CD4-positive, alpha-beta T cell (primary cell): ENCODE results near the gene TTLL8. TPM values are rescaled to one million over a fixed set of nuclear protein-coding genes. Genes with fewer than 3 reads are reported as not detected.

Experiments used
- ATAC-seq: fragments of 200-7000 bp; cut with Tn5 transposase; one replicate; pipeline ENCODE4 v1.10.0; 2022; ENCODE audit warnings: mild to moderate bottlenecking; ENCODE audit not compliant: poor library complexity
- CTCF ChIA-PET: fragments of 350-600 bp; sonication (Branson Sonifier 250); formaldehyde crosslinking; loops from one replicate; lab custom pipeline; 2021; ENCODE audit warnings: antibody characterized with exemption, inconsistent platforms; lab: Charles Lee
- POLR2A ChIA-PET: fragments of 350-600 bp; sonication (Branson Sonifier 250); formaldehyde crosslinking; loops from one replicate; lab custom pipeline; 2021; ENCODE audit warnings: antibody characterized with exemption, inconsistent platforms; lab: Charles Lee
- DNase-seq, 14 experiments: peaks; one replicate each; pipeline ENCODE4 v3.0.0-alpha.2; 2013 to 2020; ENCODE audit warnings: mixed read lengths in 2 of 14
- H3K27ac ChIP-seq, 2 donors: one replicate each; pipeline versions ENCODE4 v1.5.1 to v1.7.0; 2013; ENCODE audit warnings: low read length in 2 of 2, low read depth in 1 of 2, mild to moderate bottlenecking in 1 of 2
- H3K27me3 ChIP-seq, 2 experiments: 1 replicate in 1 of 2; 2 replicates in 1 of 2; pipeline versions ENCODE4 v1.6.1 to v1.7.0; 2013; ENCODE audit warnings: low read length in 2 of 2, control low read depth in 1 of 2, mild to moderate bottlenecking in 1 of 2, moderate library complexity in 1 of 2; ENCODE audit not compliant: insufficient read depth in 2 of 2, control insufficient read depth in 1 of 2
- H3K36me3 ChIP-seq: one replicate; pipeline ENCODE4 v1.6.1; 2013; ENCODE audit warnings: low read length, control low read depth; ENCODE audit not compliant: insufficient read depth
- H3K4me1 ChIP-seq: one replicate; pipeline ENCODE4 v1.6.1; 2013; ENCODE audit warnings: low read length, control low read depth; ENCODE audit not compliant: insufficient read depth
- H3K4me3 ChIP-seq: one replicate; pipeline ENCODE4 v1.5.1; 2013; ENCODE audit warnings: mild to moderate bottlenecking, low read length, moderate library complexity
- H3K9me3 ChIP-seq, 2 experiments: 1 replicate in 1 of 2; 2 replicates in 1 of 2; pipeline versions ENCODE4 v1.6.1 to v1.7.0; 2013; ENCODE audit warnings: low read length in 2 of 2, mild to moderate bottlenecking in 2 of 2, control low read depth in 1 of 2, moderate library complexity in 1 of 2; ENCODE audit not compliant: control insufficient read depth in 1 of 2, insufficient read depth in 1 of 2
- H3K27ac Mint-ChIP-seq: one replicate; pipeline ENCODE4 v1.8.0; 2020; ENCODE audit warnings: mixed read lengths
- H3K27me3 Mint-ChIP-seq: one replicate; pipeline ENCODE4 v1.8.0; 2021; ENCODE audit warnings: mixed read lengths
- H3K36me3 Mint-ChIP-seq: one replicate; pipeline ENCODE4 v1.8.0; 2021; ENCODE audit warnings: low read depth, mixed read lengths
- H3K4me1 Mint-ChIP-seq: one replicate; pipeline ENCODE4 v1.8.0; 2021; ENCODE audit warnings: low read depth, mixed read lengths
- H3K4me3 Mint-ChIP-seq: one replicate; pipeline ENCODE4 v1.8.0; 2020; ENCODE audit warnings: mild to moderate bottlenecking, mixed read lengths
- H3K9me3 Mint-ChIP-seq: one replicate; pipeline ENCODE4 v1.8.0; 2020; ENCODE audit warnings: mixed read lengths
- intact Hi-C, 2 experiments: fragments of 100-400 bp; cut with DNase I in 1 of 2; cut with micrococcal nuclease in 1 of 2; formaldehyde crosslinking; loops; one replicate each; pipeline versions ENCODE4 v1.15.1 to v1.9.0; 2023 to 2025; cut with DNase I, micrococcal nuclease
- total RNA-seq, 174 experiments: library from RNA in 2 of 174; stranded (reverse) in 2 of 174; gene quantifications; one replicate each; pipeline ENCODE4 v1.2.3 and lab custom pipeline; 2021 to 2026
- TF ChIP-seq, protein P1 (sequence below): fragments of 200-600 bp; IDR thresholded peaks from one replicate; pipeline ENCODE4 v1.8.0; 2022; ENCODE audit warnings: antibody characterized with exemption, mild to moderate bottlenecking

The TTLL8 gene
- total RNA-seq, 2 experiments from 2014 or later, result not detected

- Histone ChIP-seq H3K27ac (no peak overlapping the region), H3K27me3 (peaks cover 12 to 20% of the 10 kb centered on the region in 2 experiments), H3K9me3 (peaks cover 0 to 20% of the 10 kb centered on the region in 2 experiments), H3K36me3 (no peaks in the 10 kb centered on the region), H3K4me1 (no peaks in the 10 kb centered on the region), H3K4me3 (no peak overlapping the region)
- no peak overlapping the region for H3K4me3 Mint-ChIP-seq
- no peaks in the 10 kb centered on the region for H3K36me3 Mint-ChIP-seq
- ATAC-seq, result no peak
- CTCF ChIA-PET, result interaction anchor here (0.5 kb wide), 1 partner anchor 30 kb away, joined by 4 read pairs; no protein-coding TSS in a partner anchor
- peak in 1 of 14 experiments; percentile 16 for DNase-seq
- H3K27me3 Mint-ChIP-seq, result peaks cover 30% of the 10 kb centered on the region
- intact Hi-C loops, result no loop called here
- no peak overlapping the region for H3K27ac Mint-ChIP-seq
- H3K9me3 Mint-ChIP-seq, result no peaks in the 10 kb centered on the region
- POLR2A ChIA-PET, result no interaction called here
- TF ChIP-seq, protein P1, sequence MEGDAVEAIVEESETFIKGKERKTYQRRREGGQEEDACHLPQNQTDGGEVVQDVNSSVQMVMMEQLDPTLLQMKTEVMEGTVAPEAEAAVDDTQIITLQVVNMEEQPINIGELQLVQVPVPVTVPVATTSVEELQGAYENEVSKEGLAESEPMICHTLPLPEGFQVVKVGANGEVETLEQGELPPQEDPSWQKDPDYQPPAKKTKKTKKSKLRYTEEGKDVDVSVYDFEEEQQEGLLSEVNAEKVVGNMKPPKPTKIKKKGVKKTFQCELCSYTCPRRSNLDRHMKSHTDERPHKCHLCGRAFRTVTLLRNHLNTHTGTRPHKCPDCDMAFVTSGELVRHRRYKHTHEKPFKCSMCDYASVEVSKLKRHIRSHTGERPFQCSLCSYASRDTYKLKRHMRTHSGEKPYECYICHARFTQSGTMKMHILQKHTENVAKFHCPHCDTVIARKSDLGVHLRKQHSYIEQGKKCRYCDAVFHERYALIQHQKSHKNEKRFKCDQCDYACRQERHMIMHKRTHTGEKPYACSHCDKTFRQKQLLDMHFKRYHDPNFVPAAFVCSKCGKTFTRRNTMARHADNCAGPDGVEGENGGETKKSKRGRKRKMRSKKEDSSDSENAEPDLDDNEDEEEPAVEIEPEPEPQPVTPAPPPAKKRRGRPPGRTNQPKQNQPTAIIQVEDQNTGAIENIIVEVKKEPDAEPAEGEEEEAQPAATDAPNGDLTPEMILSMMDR, result no peak
- no peaks in the 10 kb centered on the region for H3K4me1 Mint-ChIP-seq
Measured at GRCh38 chr22:50083462-50084079, 25.5 kb upstream of the TTLL8 start.

DNA sequence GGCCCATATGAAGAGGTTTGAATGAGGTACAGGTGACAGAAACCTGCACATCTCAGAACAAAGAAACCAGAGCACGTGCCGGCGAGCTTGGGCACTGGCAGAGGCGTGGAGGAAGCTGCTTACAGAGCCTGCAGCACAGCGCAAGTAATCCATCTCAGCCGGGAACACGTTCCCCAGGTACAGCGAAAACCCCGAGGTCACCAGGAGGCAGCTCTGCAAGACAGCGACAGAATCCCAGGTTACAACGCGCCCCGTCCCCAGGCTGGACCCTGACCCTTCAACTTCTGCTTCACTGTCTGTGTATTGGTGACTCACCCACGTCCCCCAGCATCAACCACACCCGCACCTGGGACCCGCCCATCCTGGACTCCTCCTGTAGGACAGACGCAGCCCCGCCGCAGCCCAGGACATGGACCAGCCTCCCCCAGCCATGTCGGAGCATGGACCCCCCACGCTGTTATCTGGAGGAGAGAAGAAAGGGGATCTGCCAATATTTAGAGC is 24.9 kb upstream of the TTLL8 start:
- Histone ChIP-seq H3K4me3 (no peak overlapping the region), H3K27me3 (peaks cover 12 to 20% of the 10 kb centered on the region in 2 experiments), H3K9me3 (peaks cover 0 to 17% of the 10 kb centered on the region in 2 experiments), H3K4me1 (no peaks in the 10 kb centered on the region), H3K36me3 (no peaks in the 10 kb centered on the region), H3K27ac (no peak overlapping the region)
- intact Hi-C loops, result no loop called here
- CTCF ChIA-PET, result no interaction called here
- H3K36me3 Mint-ChIP-seq, result no peaks in the 10 kb centered on the region
- no peak overlapping the region for H3K27ac Mint-ChIP-seq
- H3K27me3 Mint-ChIP-seq, result peaks cover 30% of the 10 kb centered on the region
- no peak for DNase-seq
- TF ChIP-seq, protein P1, result no peak
- POLR2A ChIA-PET, result no interaction called here
- no peak overlapping the region for H3K4me3 Mint-ChIP-seq
- no peak for ATAC-seq
- H3K9me3 Mint-ChIP-seq, result no peaks in the 10 kb centered on the region
- no peaks in the 10 kb centered on the region for H3K4me1 Mint-ChIP-seq

DNA sequence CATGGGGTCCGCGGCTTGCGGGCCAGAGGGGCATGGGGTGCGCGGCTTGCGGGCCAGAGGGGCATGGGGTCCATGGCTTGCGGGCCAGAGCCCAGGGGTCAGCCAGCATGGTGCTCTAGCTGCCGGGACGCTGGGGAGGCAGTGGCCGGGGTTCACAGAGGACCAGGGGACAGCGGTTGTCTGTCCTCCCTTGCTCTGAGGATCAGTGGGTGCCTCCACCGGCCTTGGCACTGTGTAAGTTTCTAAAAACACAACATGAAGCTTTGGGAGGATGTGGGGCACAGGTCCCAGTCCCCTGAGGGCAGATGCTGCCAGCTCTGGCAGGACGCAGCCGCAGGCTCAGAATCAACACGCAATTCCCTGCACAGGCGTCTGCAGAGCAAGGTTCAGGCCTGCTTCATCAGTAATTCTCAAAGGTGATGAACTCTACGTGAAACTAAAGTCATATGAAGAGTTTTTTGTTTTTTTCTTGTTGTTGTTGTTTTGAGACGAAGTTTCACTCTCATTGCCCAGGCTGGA is 24.2 kb upstream of the TTLL8 start:
- Mint-ChIP-seq H3K27me3 (peaks cover 30% of the 10 kb centered on the region), H3K4me3 (no peak overlapping the region), H3K27ac (no peak overlapping the region), H3K4me1 (no peaks in the 10 kb centered on the region), H3K9me3 (no peaks in the 10 kb centered on the region), H3K36me3 (no peaks in the 10 kb centered on the region)
- ChIA-PET CTCF (no interaction called here), POLR2A (no interaction called here)
- Histone ChIP-seq H3K27ac (no peak overlapping the region), H3K36me3 (no peaks in the 10 kb centered on the region), H3K27me3 (peaks cover 10 to 20% of the 10 kb centered on the region in 2 experiments), H3K4me1 (no peaks in the 10 kb centered on the region), H3K4me3 (no peak overlapping the region), H3K9me3 (peaks cover 0 to 10% of the 10 kb centered on the region in 2 experiments)
- intact Hi-C loops, result no loop called here
- TF ChIP-seq, protein P1, result no peak
- ATAC-seq, result no peak
- no peak for DNase-seq
